22Rv1 (cell line): ENCODE results near the gene KSR2.

Experiments used
- ZFX ChIP-seq: fragments of 450-650 bp; IDR thresholded peaks from 2 replicates; pipeline ENCODE4 v1.6.1; 2017; ENCODE audit warnings: antibody characterized with exemption, borderline replicate concordance
- TF ChIP-seq, protein P1 (sequence below): fragments of 450-650 bp; IDR thresholded peaks from 2 replicates; pipeline ENCODE4 v1.5.1; 2017; ENCODE audit warnings: mild to moderate bottlenecking

DNA sequence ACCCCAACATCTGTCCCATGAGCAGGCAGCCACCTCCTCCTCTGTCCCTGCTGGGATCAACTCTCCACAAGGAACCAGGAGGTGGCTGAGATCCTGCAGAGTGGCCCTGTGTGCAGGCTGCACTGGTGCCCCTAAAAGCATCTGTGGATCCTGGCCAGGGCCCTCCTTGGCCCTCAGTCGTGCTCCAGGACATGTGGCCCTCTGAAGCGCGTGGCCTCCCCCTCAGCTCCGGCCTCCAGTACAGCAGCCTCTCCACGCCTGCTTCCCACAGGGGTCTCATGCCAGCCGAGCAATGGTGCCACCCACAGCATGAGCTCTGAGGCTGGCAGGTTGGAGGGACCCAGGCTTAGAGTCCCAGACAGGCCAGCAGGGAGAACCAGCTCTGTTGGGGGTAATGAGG is 530.0 kb downstream of the KSR2 start:
- TF ChIP-seq, protein P1, sequence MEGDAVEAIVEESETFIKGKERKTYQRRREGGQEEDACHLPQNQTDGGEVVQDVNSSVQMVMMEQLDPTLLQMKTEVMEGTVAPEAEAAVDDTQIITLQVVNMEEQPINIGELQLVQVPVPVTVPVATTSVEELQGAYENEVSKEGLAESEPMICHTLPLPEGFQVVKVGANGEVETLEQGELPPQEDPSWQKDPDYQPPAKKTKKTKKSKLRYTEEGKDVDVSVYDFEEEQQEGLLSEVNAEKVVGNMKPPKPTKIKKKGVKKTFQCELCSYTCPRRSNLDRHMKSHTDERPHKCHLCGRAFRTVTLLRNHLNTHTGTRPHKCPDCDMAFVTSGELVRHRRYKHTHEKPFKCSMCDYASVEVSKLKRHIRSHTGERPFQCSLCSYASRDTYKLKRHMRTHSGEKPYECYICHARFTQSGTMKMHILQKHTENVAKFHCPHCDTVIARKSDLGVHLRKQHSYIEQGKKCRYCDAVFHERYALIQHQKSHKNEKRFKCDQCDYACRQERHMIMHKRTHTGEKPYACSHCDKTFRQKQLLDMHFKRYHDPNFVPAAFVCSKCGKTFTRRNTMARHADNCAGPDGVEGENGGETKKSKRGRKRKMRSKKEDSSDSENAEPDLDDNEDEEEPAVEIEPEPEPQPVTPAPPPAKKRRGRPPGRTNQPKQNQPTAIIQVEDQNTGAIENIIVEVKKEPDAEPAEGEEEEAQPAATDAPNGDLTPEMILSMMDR = no peak
- no peak for TF ChIP-seq ZFX
